ENCODE results near the gene HOXA13.

Gene HOXA13

GRCh38 chr7:27175626-27176523 is 24.0 kb downstream of the HOXA13 start:
- TF ChIP-seq CTCF (IDR thresholded peaks at IDR 0.05) = no peak

- TF ChIP-seq CTCF (IDR thresholded peaks at IDR 0.05) = no peak
These were observed 24.8 kb downstream of the HOXA13 start for GRCh38 chr7:27174874-27175625.

- no peak for TF ChIP-seq CTCF (IDR thresholded peaks at IDR 0.05)
These were observed 25.7 kb downstream of the HOXA13 start, which contains the start of gene HOXA10 for GRCh38 chr7:27173956-27174873. TSS of gene HOXA10 (minus strand) at chr7:27174320. CDS start at chr7:27174306, 14 bp downstream.

- TF ChIP-seq CTCF (IDR thresholded peaks at IDR 0.05) = no peak
These were observed 26.4 kb downstream of the HOXA13 start for GRCh38 chr7:27173511-27173955.

GRCh38 chr7:27172823-27173510 is 26.9 kb downstream of the HOXA13 start:
- no peak for TF ChIP-seq CTCF (IDR thresholded peaks at IDR 0.05)

- TF ChIP-seq CTCF (IDR thresholded peaks at IDR 0.05) = no peak
These were observed 27.5 kb downstream of the HOXA13 start for GRCh38 chr7:27172315-27172774.

All from LNCAP (cell line).